Fibroblast of the conjunctiva (primary cell): ENCODE data around the gene SORCS2.
"Not testable (repeated sequence)": the region's sequence is repeated elsewhere in the genome, so short reads cannot be mapped to it uniquely, and the experiment has no call there.

Experiments used
- DNase-seq: peaks from one replicate; pipeline ENCODE4 v3.0.0-alpha.2; 2010; ENCODE audit warnings: low read depth

The SORCS2 gene

GRCh38 chr4:7590899-7591298 lies 398.6 kb downstream of the SORCS2 start:
- DNase-seq, result no peak

GRCh38 chr4:7591409-7592053 lies 399.2 kb downstream of the SORCS2 start:
- no peak for DNase-seq

- no peak for DNase-seq
Observed at GRCh38 chr4:7593646-7594412, 401.5 kb downstream of the SORCS2 start.

- DNase-seq, result no peak
Observed at GRCh38 chr4:7595934-7596461, 403.7 kb downstream of the SORCS2 start.

- no peak for DNase-seq
Observed at GRCh38 chr4:7596918-7597606, 404.7 kb downstream of the SORCS2 start.

DNA sequence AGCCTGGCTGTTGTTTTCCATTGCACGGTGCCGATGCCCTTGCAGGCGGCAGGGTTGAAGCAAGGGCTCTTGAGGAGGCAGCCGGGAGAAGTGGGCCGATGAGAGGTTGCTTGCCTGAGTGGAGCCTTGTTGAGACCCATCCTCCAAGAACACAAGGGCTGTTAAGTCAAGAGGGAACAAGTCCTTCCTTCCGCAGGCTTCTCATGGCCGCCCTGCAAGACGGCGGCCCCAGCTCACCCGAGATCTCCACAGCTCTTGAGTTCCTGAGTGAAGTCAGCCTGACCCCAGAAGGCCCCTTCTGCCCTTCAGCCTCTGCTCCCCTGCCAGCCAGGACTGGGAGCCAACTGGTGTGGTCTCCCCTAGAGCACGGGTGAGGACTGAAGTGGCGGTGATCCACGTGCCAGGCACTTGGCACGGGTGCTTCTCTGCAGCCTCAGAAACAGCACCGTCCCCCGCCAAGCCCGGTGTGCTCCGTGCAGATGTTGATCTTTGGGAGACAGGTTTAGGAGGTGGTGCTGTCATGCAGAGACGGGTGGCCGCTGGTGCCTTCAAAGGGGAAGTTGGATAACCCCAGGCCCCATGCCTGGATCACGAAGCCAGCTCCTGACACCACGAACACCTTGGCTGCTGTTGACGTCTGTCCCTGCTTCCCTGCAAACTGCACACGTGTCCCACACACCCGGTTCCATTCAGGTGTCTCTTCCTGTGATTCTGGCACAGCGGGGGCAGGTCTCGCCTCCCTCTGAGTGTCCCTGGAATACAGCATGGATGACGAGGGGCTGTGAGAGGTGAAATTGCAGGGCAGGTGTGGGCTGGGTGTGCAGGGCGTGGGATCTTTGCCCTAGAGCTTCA lies 406.8 kb downstream of the SORCS2 start:
- no peak for DNase-seq

- DNase-seq, result no peak
Observed at GRCh38 chr4:7600247-7600646, 407.9 kb downstream of the SORCS2 start.

- not testable (repeated sequence) for DNase-seq
Observed at GRCh38 chr4:7602166-7602565, 409.8 kb downstream of the SORCS2 start.

GRCh38 chr4:7607156-7607910 lies 415.0 kb downstream of the SORCS2 start:
- no peak for DNase-seq

- DNase-seq, result no peak
Observed at GRCh38 chr4:7608046-7608445, 415.7 kb downstream of the SORCS2 start.

GRCh38 chr4:7609316-7609715 lies 417.0 kb downstream of the SORCS2 start:
- DNase-seq, result no peak

GRCh38 chr4:7610022-7610670 lies 417.8 kb downstream of the SORCS2 start:
- DNase-seq, result no peak

DNA sequence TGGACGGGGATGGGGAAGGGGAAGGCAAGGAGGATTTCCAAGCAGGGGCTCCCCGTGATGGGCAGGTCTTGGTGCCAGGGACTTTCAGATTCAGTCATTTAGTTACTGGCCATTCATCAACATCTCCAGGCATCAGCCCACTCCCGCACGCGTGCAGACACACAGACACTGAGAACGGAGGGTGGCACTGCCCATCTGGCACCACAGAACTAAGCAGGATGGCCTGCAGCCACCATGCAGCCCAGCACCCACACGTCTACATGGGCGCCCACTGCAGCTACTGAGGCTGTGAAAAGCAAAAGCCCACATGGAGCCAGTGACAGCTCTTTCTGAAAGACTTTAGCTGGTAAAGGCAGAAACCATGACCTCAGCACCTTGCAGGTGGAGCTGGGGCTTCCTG lies 418.5 kb downstream of the SORCS2 start:
- no peak for DNase-seq

- no peak for DNase-seq
Observed at GRCh38 chr4:7612311-7612897, 420.1 kb downstream of the SORCS2 start.

DNA sequence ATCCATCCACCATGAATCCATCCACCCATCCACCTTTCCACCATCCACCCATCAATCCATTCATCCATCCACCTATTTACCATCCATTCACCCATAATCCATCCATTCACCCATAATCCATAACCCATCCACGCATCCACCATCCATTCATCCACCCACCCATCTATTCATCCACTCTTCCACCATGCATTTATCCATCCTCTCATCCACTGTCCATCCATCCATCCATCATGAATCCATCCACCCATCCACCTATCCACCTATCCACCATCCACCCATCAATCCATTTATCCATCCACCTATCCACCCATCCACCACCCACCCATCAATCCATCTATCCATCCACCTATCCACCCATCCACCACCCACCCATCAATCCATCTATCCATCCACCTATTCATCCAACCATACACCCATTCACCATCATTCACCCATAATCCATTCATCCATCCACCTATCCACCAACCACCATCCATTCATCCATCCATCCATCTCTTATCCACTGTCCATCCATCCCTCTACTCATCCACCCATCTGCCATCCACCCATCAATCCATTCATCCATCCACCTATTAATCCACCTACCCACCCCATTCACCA lies 422.1 kb downstream of the SORCS2 start:
- no peak for DNase-seq

DNA sequence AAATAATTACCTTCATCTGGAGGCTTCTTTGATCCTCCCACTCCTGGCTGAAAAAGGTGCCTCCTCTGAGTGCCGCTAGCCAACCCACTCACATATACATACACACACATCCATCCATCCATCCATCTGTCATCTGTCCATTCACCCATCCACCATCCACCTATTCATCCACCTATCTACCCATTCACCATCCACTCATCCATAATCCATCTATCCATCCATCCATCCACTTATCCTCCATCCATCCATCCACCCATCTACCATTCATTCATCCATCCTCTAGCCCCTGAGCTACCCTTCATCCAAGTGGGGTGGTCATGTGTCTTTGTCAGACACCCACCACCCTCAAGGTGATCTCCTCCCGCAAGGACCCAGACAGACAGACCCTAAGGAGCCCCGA lies 423.9 kb downstream of the SORCS2 start:
- no peak for DNase-seq

DNA sequence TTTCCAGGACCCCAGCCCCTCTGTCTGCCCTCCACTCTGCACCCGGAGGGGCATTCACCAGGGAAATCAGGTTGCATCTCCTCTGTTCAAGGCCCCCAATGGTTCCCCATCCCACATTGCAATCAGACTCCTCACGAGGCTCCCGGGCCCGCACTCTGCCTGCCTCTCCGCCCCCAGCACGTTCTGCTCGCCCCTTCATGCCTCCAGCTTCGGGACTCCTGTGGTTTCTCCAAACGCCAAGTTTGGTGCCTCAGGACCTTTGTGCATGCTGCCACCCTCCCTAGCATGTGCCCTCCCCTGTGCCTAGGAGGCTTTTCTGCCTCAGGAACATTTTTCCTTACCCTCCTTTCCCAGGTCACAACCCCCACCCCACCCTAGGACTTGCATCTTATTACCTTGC lies 426.0 kb downstream of the SORCS2 start:
- DNase-seq, result no peak

DNA sequence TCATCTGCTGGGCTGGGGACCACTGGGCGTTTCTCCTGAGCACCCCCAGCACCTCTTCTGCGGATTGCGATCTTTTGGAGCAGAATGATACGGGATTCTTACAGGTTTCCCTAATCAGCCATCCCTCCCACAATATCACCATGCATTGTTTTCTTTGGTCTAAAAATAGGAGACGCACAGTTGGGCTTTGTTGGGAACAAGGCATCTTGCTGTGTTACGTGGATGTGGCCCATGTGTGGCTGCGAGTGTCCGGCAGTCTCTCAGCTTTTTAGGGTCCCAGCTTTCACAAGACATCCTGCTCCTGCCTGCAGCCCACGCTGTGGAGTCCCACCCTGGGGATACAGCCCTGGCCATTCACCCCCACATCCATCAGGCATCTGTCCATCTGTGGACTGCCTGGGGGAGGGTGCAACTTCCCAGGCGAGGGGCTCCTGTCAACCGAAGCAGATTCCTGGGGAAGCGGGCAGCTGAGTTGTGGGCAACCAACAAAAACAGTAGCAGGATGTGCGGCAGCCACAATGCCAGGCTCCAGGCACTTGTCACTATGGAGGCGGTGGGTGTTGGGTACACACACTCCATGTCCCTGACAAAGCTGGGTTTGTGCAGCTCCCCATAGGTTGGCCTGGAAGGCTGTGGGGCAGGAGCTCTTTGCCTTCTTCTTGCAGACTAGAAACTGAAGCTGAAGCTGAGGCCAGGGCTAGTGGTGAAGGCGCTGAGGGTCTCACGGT lies 427.9 kb downstream of the SORCS2 start:
- no peak for DNase-seq

DNA sequence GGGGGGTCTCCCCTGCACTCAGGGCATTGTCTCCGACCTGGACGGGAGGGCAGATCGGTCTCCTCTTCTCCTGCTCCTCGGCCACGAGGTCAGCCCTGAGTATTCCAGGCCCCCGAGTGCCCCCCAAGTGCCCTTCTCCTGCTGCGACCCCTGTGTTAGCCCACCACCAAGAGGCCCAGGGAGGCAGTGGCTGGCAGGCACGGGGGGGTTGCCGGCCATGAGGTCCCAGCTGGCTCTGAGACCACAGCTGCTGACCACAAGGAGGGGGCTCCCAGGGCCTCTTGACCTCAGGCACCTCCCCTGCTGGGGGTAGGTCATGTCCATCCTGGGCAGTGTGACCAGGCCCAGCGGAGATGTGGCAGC lies 428.5 kb downstream of the SORCS2 start:
- DNase-seq, result no peak
